H1 (cell line): ENCODE measurements around the gene COL25A1. TPM values are rescaled to one million over a fixed set of nuclear protein-coding genes. Genes with fewer than 3 reads are reported as not detected.

Experiments used
- CTCF ChIA-PET: fragments of 300-600 bp; sonication (Branson Sonifier 250); formaldehyde crosslinking; loops from one replicate; lab custom pipeline; 2021; ENCODE audit not compliant: partially characterized antibody; lab: Charles Lee
- POLR2A ChIA-PET: fragments of 300-600 bp; sonication (Branson Sonifier 250); formaldehyde crosslinking; loops from one replicate; lab custom pipeline; 2021; ENCODE audit warnings: inconsistent platforms; ENCODE audit not compliant: partially characterized antibody; lab: Charles Lee
- DNase-seq, 2 experiments: peaks; one replicate each; pipeline versions ENCODE4 v3.0.0 to v3.0.0-alpha.2; 2010 to 2022; ENCODE audit warnings: low spot score in 2 of 2, low read depth in 1 of 2, mixed read lengths in 1 of 2
- FAIRE-seq: peaks from 2 replicates; lab custom pipeline; 2011; peaks lifted over from hg19 to GRCh38; lab: Jason Lieb, UNC
- H2AFZ ChIP-seq: 2 replicates; pipeline ENCODE4 v1.8.1; 2012; ENCODE audit warnings: low read length, inconsistent platforms
- H2AK5ac ChIP-seq: 2 replicates; pipeline ENCODE4 v1.6.1; 2013; ENCODE audit warnings: low read depth, low read length
- H2BK120ac ChIP-seq: replicated peaks from 2 replicates; pipeline ENCODE3; 2013; ENCODE audit warnings: low read depth, low read length, inconsistent platforms
- H2BK12ac ChIP-seq: 2 replicates; pipeline ENCODE4 v1.6.1; 2013; ENCODE audit warnings: low read depth, low read length
- H2BK15ac ChIP-seq: 2 replicates; pipeline ENCODE4 v1.6.1; 2013; ENCODE audit warnings: low read length
- H2BK20ac ChIP-seq: 2 replicates; pipeline ENCODE4 v1.6.1; 2013; ENCODE audit warnings: low read length
- H2BK5ac ChIP-seq: 2 replicates; pipeline ENCODE4 v1.6.1; 2013; ENCODE audit warnings: low read depth, low read length
- H3K14ac ChIP-seq: 2 replicates; pipeline ENCODE4 v1.6.1; 2013; ENCODE audit warnings: inconsistent platforms; ENCODE audit not compliant: insufficient read length
- H3K18ac ChIP-seq: 2 replicates; pipeline ENCODE4 v1.6.1; 2013; ENCODE audit warnings: low read length; ENCODE audit errors: extremely low read depth
- H3K23ac ChIP-seq: 2 replicates; pipeline ENCODE4 v1.6.1; 2013; ENCODE audit warnings: inconsistent platforms; ENCODE audit not compliant: insufficient read length
- H3K23me2 ChIP-seq: 2 replicates; pipeline ENCODE4 v1.6.1; 2013; ENCODE audit warnings: low read depth, low read length
- H3K27ac ChIP-seq: 2 replicates; pipeline ENCODE4 v1.6.1; 2011; ENCODE audit warnings: low read depth, low read length, inconsistent platforms
- H3K27me3 ChIP-seq, 4 experiments: replicated peaks in 1 of 4; 1 replicate in 1 of 4; 2 replicates in 3 of 4; pipeline versions ENCODE4 v1.6.1 to v1.8.1; 2011 to 2013; ENCODE audit warnings: low read length in 3 of 4, mild to moderate bottlenecking in 3 of 4, inconsistent platforms in 2 of 4, mixed read lengths in 2 of 4, moderate library complexity in 1 of 4; ENCODE audit not compliant: control insufficient read depth in 3 of 4, insufficient read depth in 3 of 4; ENCODE audit errors: extremely low read depth in 1 of 4
- H3K36me3 ChIP-seq, 4 experiments: 2 replicates each; pipeline versions ENCODE4 v1.6.1 to v1.8.1; 2011 to 2013; ENCODE audit warnings: mild to moderate bottlenecking in 4 of 4, low read length in 3 of 4, moderate library complexity in 2 of 4, control low read depth in 1 of 4, inconsistent platforms in 1 of 4; ENCODE audit not compliant: insufficient read depth in 4 of 4, control insufficient read depth in 2 of 4
- H3K4ac ChIP-seq: replicated peaks from 2 replicates; pipeline ENCODE3; 2013; ENCODE audit warnings: low read length, low read depth, mixed read lengths, inconsistent platforms; ENCODE audit not compliant: insufficient read length
- H3K4me1 ChIP-seq, 4 experiments: replicated peaks in 1 of 4; 1 replicate in 1 of 4; 2 replicates in 3 of 4; pipeline versions ENCODE4 v1.6.1 to v1.8.1; 2011 to 2013; ENCODE audit warnings: low read length in 3 of 4, inconsistent platforms in 2 of 4, mixed read lengths in 1 of 4; ENCODE audit not compliant: insufficient read depth in 4 of 4, control insufficient read depth in 3 of 4
- H3K4me2 ChIP-seq, 2 experiments: 2 replicates each; pipeline versions ENCODE4 v1.6.1 to v1.8.1; 2011 to 2013; ENCODE audit warnings: low read depth in 2 of 2, low read length in 2 of 2, control low read depth in 1 of 2, inconsistent platforms in 1 of 2, mild to moderate bottlenecking in 1 of 2; ENCODE audit not compliant: insufficient read depth in 1 of 2
- H3K4me3 ChIP-seq, 4 experiments: fragments of 200-600, 300-600 bp in 1 of 4; sonication (generic), shearing (Covaris generic), sonication (Bioruptor Twin) in 1 of 4; 2 replicates each; pipeline versions ENCODE4 v1.5.1 to v1.8.1; 2011 to 2016; ENCODE audit warnings: low read length in 4 of 4, low read depth in 3 of 4, control low read depth in 2 of 4, inconsistent platforms in 2 of 4, mild to moderate bottlenecking in 2 of 4, mixed read lengths in 1 of 4, moderate library complexity in 1 of 4; ENCODE audit not compliant: insufficient read depth in 2 of 4; ENCODE audit errors: extremely low read depth in 1 of 4
- H3K56ac ChIP-seq: replicated peaks from 2 replicates; pipeline ENCODE3; 2013; ENCODE audit warnings: low read depth, mild to moderate bottlenecking, mixed read lengths, low read length, inconsistent platforms; ENCODE audit not compliant: insufficient read length
- H3K79me1 ChIP-seq: 2 replicates; pipeline ENCODE4 v1.6.1; 2013; ENCODE audit warnings: low read depth, low read length, control low read depth
- H3K79me2 ChIP-seq, 2 experiments: 2 replicates each; pipeline versions ENCODE4 v1.6.1 to v1.8.1; 2012 to 2013; ENCODE audit warnings: low read length in 2 of 2, mild to moderate bottlenecking in 2 of 2, inconsistent platforms in 1 of 2; ENCODE audit not compliant: insufficient read depth in 2 of 2, control insufficient read depth in 1 of 2
- H3K9ac ChIP-seq, 4 experiments: replicated peaks in 1 of 4; 1 replicate in 1 of 4; 2 replicates in 3 of 4; pipeline versions ENCODE4 v1.6.1 to v1.8.1; 2011 to 2013; ENCODE audit warnings: low read depth in 3 of 4, low read length in 3 of 4, control low read depth in 2 of 4, mild to moderate bottlenecking in 2 of 4, moderate library complexity in 2 of 4, inconsistent platforms in 1 of 4; ENCODE audit errors: extremely low read depth in 1 of 4
- H3K9me3 ChIP-seq, 2 experiments: 2 replicates each; pipeline versions ENCODE4 v1.6.1 to v1.8.1; 2012 to 2013; ENCODE audit warnings: mild to moderate bottlenecking in 2 of 2, moderate library complexity in 2 of 2, control low read depth in 1 of 2, inconsistent platforms in 1 of 2, low read depth in 1 of 2, low read length in 1 of 2, mixed read lengths in 1 of 2; ENCODE audit not compliant: insufficient read depth in 2 of 2
- H4K20me1 ChIP-seq, 2 experiments: replicated peaks in 1 of 2; 2 replicates each; pipeline versions ENCODE3 to v1.8.1; 2011 to 2013; ENCODE audit warnings: inconsistent platforms in 2 of 2, low read length in 2 of 2, mild to moderate bottlenecking in 1 of 2; ENCODE audit not compliant: insufficient read depth in 2 of 2, control insufficient read depth in 1 of 2
- H4K5ac ChIP-seq: 2 replicates; pipeline ENCODE4 v1.6.1; 2013; ENCODE audit warnings: low read length, low read depth, mixed read lengths, inconsistent platforms; ENCODE audit not compliant: insufficient read length
- H4K8ac ChIP-seq: 2 replicates; pipeline ENCODE4 v1.8.0; 2013; ENCODE audit warnings: mild to moderate bottlenecking, moderate library complexity, low read length, inconsistent platforms; ENCODE audit not compliant: insufficient read depth; ENCODE audit errors: extremely low read depth
- H4K91ac ChIP-seq: replicated peaks from 2 replicates; pipeline ENCODE3; 2013; ENCODE audit warnings: low read length, mixed read lengths, inconsistent platforms; ENCODE audit not compliant: insufficient read length
- HDAC2 ChIP-seq, 2 experiments: fragments of 300-600 bp in 1 of 2; sonication (generic) in 1 of 2; IDR thresholded peaks; 2 replicates each; pipeline ENCODE4 v1.6.1; 2011 to 2012; ENCODE audit warnings: low read depth in 2 of 2, low read length in 2 of 2, mild to moderate bottlenecking in 2 of 2, moderate library complexity in 2 of 2, borderline replicate concordance in 1 of 2, inconsistent platforms in 1 of 2
- RAD21 ChIP-seq, 2 experiments: IDR thresholded peaks in 1 of 2; conservative IDR thresholded peaks in 1 of 2; 2 replicates each; pipeline ENCODE4 v1.6.1; 2011; ENCODE audit warnings: low read depth in 2 of 2, low read length in 2 of 2, improper control_type of control experiment in 1 of 2, inconsistent platforms in 1 of 2, mild to moderate bottlenecking in 1 of 2, moderate library complexity in 1 of 2
- SAP30 ChIP-seq: fragments of 300-600 bp; sonication (generic); IDR thresholded peaks from 2 replicates; pipeline ENCODE4 v1.7.1; 2012; ENCODE audit warnings: low read length, moderate library complexity, mild to moderate bottlenecking, inconsistent platforms; ENCODE audit not compliant: insufficient read depth, insufficient replicate concordance
- WGBS, 2 experiments: shearing (Covaris generic) in 1 of 2; methylation state at CpG; one replicate each; pipeline versions ENCODE4 v1.1.6 to v1.1.7; 2013 to 2015; ENCODE audit warnings: low lambda C conversion rate in 2 of 2, mixed read lengths in 2 of 2, inconsistent platforms in 1 of 2, low coverage in 1 of 2, missing lambda C conversion rate in 1 of 2; ENCODE audit not compliant: insufficient replicate concordance in 2 of 2, insufficient coverage in 1 of 2, insufficient read length in 1 of 2; ENCODE audit errors: extremely low coverage in 1 of 2, missing lambda C conversion rate in 1 of 2; 5-methylcytosine and 5-hydroxymethylcytosine counted together
- polyA plus RNA-seq, 7 experiments: library from polyadenylated mRNA; depleted of rRNA in 3 of 7; stranded (reverse) in 5 of 7; unstranded in 2 of 7; fragments of >200 nt in 5 of 7; fragments of 200-250 nt in 2 of 7; gene quantifications; 1 replicate in 5 of 7; 2 replicates in 1 of 7; 4 replicates in 1 of 7; pipeline versions ENCODE4 v1.2.1 to v1.2.3, GENCODE V29; 2011 to 2013; ENCODE audit warnings: missing spikeins in 2 of 7, mixed read lengths in 2 of 7
- total RNA-seq: library from RNA; stranded (reverse); fragmentation: NEBNext Ultra II Directional; extraction: Animal tissue kit (Norgen Biotek cat#: 25700); gene quantifications from 2 replicates; pipeline ENCODE4 v1.2.1, GENCODE V29; 2021
- TF ChIP-seq, protein P1 (sequence below): IDR thresholded peaks from 2 replicates; pipeline ENCODE4 v1.6.1; 2012; ENCODE audit warnings: low read length, inconsistent platforms

The COL25A1 gene
- total and polyA plus RNA-seq, 2 of the 8 experiments (the other 6 are each of a cell fraction or from before 2014, with no cell fraction given) = 1.1 to 8.3 TPM

DNA sequence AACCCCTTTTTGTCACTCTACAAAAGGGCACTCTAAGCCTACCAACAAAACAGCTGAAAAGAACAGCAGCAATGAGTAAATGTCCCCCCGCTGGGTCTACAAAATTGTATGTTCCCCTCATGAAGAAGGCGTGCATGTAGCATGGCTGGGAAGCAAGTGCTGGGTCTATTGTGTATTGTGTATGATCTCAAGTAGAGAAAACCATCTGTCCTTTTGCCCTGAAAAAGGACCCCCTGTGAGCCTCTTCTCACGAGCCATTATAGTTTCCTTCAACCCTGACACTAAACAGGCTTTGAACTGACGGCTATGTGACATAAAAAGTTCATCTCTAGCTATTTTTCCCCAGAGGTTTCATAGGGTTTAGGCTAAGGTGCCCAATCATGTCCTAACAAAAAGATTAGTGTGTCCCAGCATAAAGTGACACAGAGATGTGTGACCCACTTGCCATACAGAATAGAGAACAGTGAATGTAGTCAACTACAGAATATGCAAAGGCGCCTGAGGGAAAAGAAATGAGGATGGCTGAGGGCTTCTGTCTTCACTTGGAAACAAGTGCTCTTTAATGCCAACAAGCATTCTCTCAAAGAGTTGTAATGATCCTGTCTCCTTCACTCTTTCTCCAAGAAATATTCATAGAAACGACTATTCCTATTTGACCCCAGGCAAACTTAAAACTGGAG is 27.3 kb downstream of the COL25A1 start:
- Histone ChIP-seq H3K4me1 (no peaks in the 10 kb centered on the region), H2BK120ac (no peak overlapping the region), H4K91ac (no peak overlapping the region), H2AFZ (no peak overlapping the region), H3K4ac (no peak overlapping the region), H3K9me3 (no peaks in the 10 kb centered on the region), H4K5ac (no peak overlapping the region), H4K20me1 (peaks cover 0 to 1% of the 10 kb centered on the region in 2 experiments), H3K36me3 (no peaks in the 10 kb centered on the region), H3K4me3 (no peak overlapping the region), H2AK5ac (no peak overlapping the region; the same call in 1 of the 2 replicates), H3K4me2 (no peak overlapping the region), H3K9ac (no peak overlapping the region), H3K14ac (no peak overlapping the region), H2BK15ac (no peak overlapping the region), H2BK12ac (no peak overlapping the region), H2BK20ac (no peak overlapping the region), H4K8ac (no peak overlapping the region), H3K79me2 (no peaks in the 10 kb centered on the region), H3K23me2 (no peaks in the 10 kb centered on the region), H3K27ac (no peak overlapping the region), H2BK5ac (no peak overlapping the region), H3K23ac (no peak overlapping the region), H3K79me1 (no peaks in the 10 kb centered on the region), H3K27me3 (no peaks in the 10 kb centered on the region), H3K56ac (no peak overlapping the region), H3K18ac (no peak overlapping the region)
- TF ChIP-seq, protein P1, sequence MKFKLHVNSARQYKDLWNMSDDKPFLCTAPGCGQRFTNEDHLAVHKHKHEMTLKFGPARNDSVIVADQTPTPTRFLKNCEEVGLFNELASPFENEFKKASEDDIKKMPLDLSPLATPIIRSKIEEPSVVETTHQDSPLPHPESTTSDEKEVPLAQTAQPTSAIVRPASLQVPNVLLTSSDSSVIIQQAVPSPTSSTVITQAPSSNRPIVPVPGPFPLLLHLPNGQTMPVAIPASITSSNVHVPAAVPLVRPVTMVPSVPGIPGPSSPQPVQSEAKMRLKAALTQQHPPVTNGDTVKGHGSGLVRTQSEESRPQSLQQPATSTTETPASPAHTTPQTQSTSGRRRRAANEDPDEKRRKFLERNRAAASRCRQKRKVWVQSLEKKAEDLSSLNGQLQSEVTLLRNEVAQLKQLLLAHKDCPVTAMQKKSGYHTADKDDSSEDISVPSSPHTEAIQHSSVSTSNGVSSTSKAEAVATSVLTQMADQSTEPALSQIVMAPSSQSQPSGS = no peak
- TF ChIP-seq HDAC2 (IDR thresholded peaks at IDR 0.05; ENCODE audit: borderline replicate concordance in 1 of 2, low read depth in 2 of 2, low read length in 2 of 2) = no peak
- no peak for TF ChIP-seq SAP30
- TF ChIP-seq RAD21 (IDR thresholded peaks at IDR 0.05 in 1 of 2, conservative IDR thresholded peaks at IDR 0.05 in 1 of 2; ENCODE audit: low read depth in 2 of 2, low read length in 2 of 2) = no peak
- DNase-seq (no peak), FAIRE-seq (no peak)
- CTCF ChIA-PET = no interaction called here
- POLR2A ChIA-PET = no interaction called here
- WGBS, 2 experiments = 88% methylated on average over 6 of the region's 6 CpGs; no CpG with 5 or more reads in 1 of the 2 experiments
